A549 (cell line): Measurements from ENCODE around the gene RRP8. TPM values are rescaled to one million over a fixed set of nuclear protein-coding genes. Genes with fewer than 3 reads are reported as not detected.

Experiments
- ATAC-seq, 2 experiments: fragments of 200-7000 bp in 1 of 2; fragments of >200 bp in 1 of 2; cut with Nextera tagmentation in 1 of 2; cut with Tn5 transposase in 1 of 2; 3 replicates each; pipeline versions ENCODE4 v1.8.0 to v1.9.1; 2018 to 2020; ENCODE audit warnings: mild to moderate bottlenecking in 1 of 2, moderate library complexity in 1 of 2
- CTCF ChIA-PET: fragments of 300-600 bp; sonication (Branson Sonifier 250); formaldehyde crosslinking; extraction: SDS; loops from one replicate; lab custom pipeline; 2021; ENCODE audit warnings: antibody characterized with exemption, inconsistent platforms; lab: Yijun Ruan, JAX
- POLR2A ChIA-PET: fragments of 350-600 bp; formaldehyde crosslinking; extraction: SDS; loops from one replicate; lab custom pipeline; 2021; ENCODE audit warnings: antibody characterized with exemption, inconsistent platforms; lab: Yijun Ruan, JAX
- DNase-seq, 2 experiments: peaks; one replicate each; pipeline versions ENCODE4 v3.0.0 to v3.0.0-alpha.2; 2011 to 2016; ENCODE audit warnings: low read depth in 1 of 2, low spot score in 1 of 2
- FAIRE-seq: peaks from 2 replicates; lab custom pipeline; 2011; peaks lifted over from hg19 to GRCh38; lab: Jason Lieb, UNC
- H3K27ac ChIP-seq, 2 experiments: fragments of >200 bp; sonication (Bioruptor Twin); formaldehyde crosslinking; 3 replicates each; pipeline ENCODE4 v1.5.1; 2016 to 2017
- H3K4me1 ChIP-seq: fragments of >200 bp; sonication (Bioruptor Twin); formaldehyde crosslinking; 3 replicates; pipeline ENCODE4 v1.6.1; 2016
- H3K4me2 ChIP-seq: fragments of >200 bp; sonication (Bioruptor Twin); formaldehyde crosslinking; 3 replicates; pipeline ENCODE4 v1.6.1; 2016
- H3K4me3 ChIP-seq: fragments of >200 bp; sonication (Bioruptor Twin); formaldehyde crosslinking; 3 replicates; pipeline ENCODE4 v1.5.1; 2016
- H3K9me3 ChIP-seq: fragments of >200 bp; sonication (Bioruptor Twin); formaldehyde crosslinking; 3 replicates; pipeline ENCODE4 v1.6.1; 2016
- ATOH8 ChIP-seq: fragments of 250-450 bp; sonication (Bioruptor Pico); IDR thresholded peaks from 2 replicates; pipeline ENCODE4 v1.5.0; 2020; ENCODE audit warnings: low read depth, mild to moderate bottlenecking, moderate library complexity
- BHLHE40 ChIP-seq: IDR thresholded peaks from 2 replicates; pipeline ENCODE4 v1.6.1; 2012; ENCODE audit warnings: low read depth, low read length, inconsistent platforms
- EHMT2 ChIP-seq: fragments of 200-600 bp; sonication (generic); IDR thresholded peaks from 2 replicates; pipeline ENCODE4 v1.6.1; 2016; ENCODE audit warnings: antibody characterized with exemption, low read depth, mild to moderate bottlenecking, moderate library complexity
- GATA3 ChIP-seq: IDR thresholded peaks from 2 replicates; pipeline ENCODE4 v1.6.1; 2012; ENCODE audit warnings: borderline replicate concordance
- HEYL ChIP-seq: fragments of 250-450 bp; sonication (Bioruptor Pico); IDR thresholded peaks from 2 replicates; pipeline ENCODE4 v1.8.0; 2021; ENCODE audit warnings: mild to moderate bottlenecking, moderate library complexity
- HOXB13 ChIP-seq: fragments of 250-450 bp; sonication (Bioruptor Pico); IDR thresholded peaks from 2 replicates; pipeline ENCODE4 v1.5.0; 2020; ENCODE audit warnings: low read depth, mild to moderate bottlenecking, moderate library complexity
- HOXB5 ChIP-seq: fragments of 250-450 bp; sonication (Bioruptor Pico); IDR thresholded peaks from 2 replicates; pipeline ENCODE4 v1.5.0; 2020; ENCODE audit warnings: mild to moderate bottlenecking, moderate library complexity
- JUN ChIP-seq, 2 experiments: fragments of >200 bp; sonication (Bioruptor Twin); formaldehyde crosslinking; IDR thresholded peaks; 2 replicates in 1 of 2; 3 replicates in 1 of 2; pipeline ENCODE4 v1.6.1; 2016 to 2017
- JUNB ChIP-seq: fragments of >200 bp; sonication (Bioruptor Twin); formaldehyde crosslinking; IDR thresholded peaks from 2 replicates; pipeline ENCODE4 v1.6.1; 2016
- KDM1A ChIP-seq: fragments of 200-600 bp; sonication (generic); IDR thresholded peaks from 2 replicates; pipeline ENCODE4 v1.6.1; 2016; ENCODE audit warnings: low read depth, mild to moderate bottlenecking
- KDM5A ChIP-seq: fragments of 200-600 bp; sonication (generic); IDR thresholded peaks from 2 replicates; pipeline ENCODE4 v1.6.1; 2016; ENCODE audit warnings: antibody characterized with exemption, mild to moderate bottlenecking
- MAX ChIP-seq: IDR thresholded peaks from 2 replicates; pipeline ENCODE4 v1.6.1; 2012
- MAZ ChIP-seq: fragments of 150-350 bp; IDR thresholded peaks from 2 replicates; pipeline ENCODE4 v1.6.1; 2014; ENCODE audit warnings: antibody characterized with exemption, low read depth, low read length, borderline replicate concordance
- NFE2L2 ChIP-seq: fragments of 150-350 bp; conservative IDR thresholded peaks from 2 replicates; pipeline ENCODE4 v1.6.1; 2014; ENCODE audit warnings: low read length
- PBX3 ChIP-seq: IDR thresholded peaks from 2 replicates; pipeline ENCODE4 v1.6.1; 2012
- PHF8 ChIP-seq: fragments of 200-600 bp; sonication (generic); IDR thresholded peaks from 2 replicates; pipeline ENCODE4 v1.6.1; 2016; ENCODE audit warnings: low read depth, mild to moderate bottlenecking, antibody characterized with exemption, moderate library complexity, borderline replicate concordance
- POLR2A ChIP-seq: IDR thresholded peaks from 2 replicates; pipeline ENCODE4 v1.6.1; 2012; ENCODE audit warnings: mild to moderate bottlenecking, low read length
- RAD21 ChIP-seq, 2 experiments: fragments of >200 bp in 1 of 2; sonication (Bioruptor Twin) in 1 of 2; formaldehyde crosslinking in 1 of 2; IDR thresholded peaks in 1 of 2; conservative IDR thresholded peaks in 1 of 2; 2 replicates in 1 of 2; 3 replicates in 1 of 2; pipeline ENCODE4 v1.6.1; 2012 to 2018; ENCODE audit warnings: inconsistent platforms in 1 of 2
- RCOR1 ChIP-seq: fragments of 150-350 bp; IDR thresholded peaks from 2 replicates; pipeline ENCODE4 v1.6.1; 2014; ENCODE audit warnings: antibody characterized with exemption, low read length, low read depth
- RNF2 ChIP-seq: fragments of 200-600 bp; sonication (generic); IDR thresholded peaks from 2 replicates; pipeline ENCODE4 v1.6.1; 2016; ENCODE audit warnings: low read depth, mild to moderate bottlenecking, antibody characterized with exemption, moderate library complexity, borderline replicate concordance
- SMC3 ChIP-seq: fragments of >200 bp; sonication (Bioruptor Twin); formaldehyde crosslinking; IDR thresholded peaks from 3 replicates; pipeline ENCODE4 v1.6.1; 2018; ENCODE audit warnings: inconsistent platforms
- SREBF2 ChIP-seq: fragments of 450-650 bp; IDR thresholded peaks from 2 replicates; pipeline ENCODE4 v1.6.1; 2014; ENCODE audit warnings: mild to moderate bottlenecking, moderate library complexity
- TP53 ChIP-seq: fragments of 250-450 bp; sonication (Bioruptor Pico); IDR thresholded peaks from 2 replicates; pipeline ENCODE4 v1.5.0; 2021; ENCODE audit warnings: mild to moderate bottlenecking, moderate library complexity
- ZC3H11A ChIP-seq: fragments of 450-650 bp; IDR thresholded peaks from 2 replicates; pipeline ENCODE4 v1.6.1; 2014; ENCODE audit warnings: antibody characterized with exemption, mild to moderate bottlenecking
- ZSCAN20 ChIP-seq: fragments of 250-450 bp; sonication (Bioruptor Pico); IDR thresholded peaks from 2 replicates; pipeline ENCODE4 v1.8.0; 2022; ENCODE audit warnings: mild to moderate bottlenecking, moderate library complexity
- WGBS: methylation state at CpG from one replicate; pipeline ENCODE4 v1.1.6; 2017; ENCODE audit errors: missing lambda C conversion rate; 5-methylcytosine and 5-hydroxymethylcytosine counted together
- polyA plus RNA-seq, 4 experiments: library from polyadenylated mRNA; depleted of rRNA in 3 of 4; stranded (reverse); fragments of >200 nt; fragmentation: RNase III in 1 of 4; extraction: RNeasy Plus Mini Kit Qiagen cat#74134 plus additional on column Dnase treatment in 1 of 4; gene quantifications; 2 replicates in 3 of 4; 3 replicates in 1 of 4; pipeline ENCODE4 v1.2.3, GENCODE V29; 2011 to 2017
- TF ChIP-seq, protein P1 (sequence below): fragments of >200 bp; sonication (Bioruptor Twin); formaldehyde crosslinking; IDR thresholded peaks from 3 replicates; pipeline ENCODE4 v1.5.1; 2016
- TF ChIP-seq, protein P2 (sequence below): fragments of >200 bp; sonication (Bioruptor Twin); formaldehyde crosslinking; IDR thresholded peaks from 2 replicates; pipeline ENCODE4 v1.6.1; 2016

Gene RRP8
- polyA plus RNA-seq, 2 of the 4 experiments (the other 2 are of a cell fraction) = 14.5 to 25.9 TPM

DNA sequence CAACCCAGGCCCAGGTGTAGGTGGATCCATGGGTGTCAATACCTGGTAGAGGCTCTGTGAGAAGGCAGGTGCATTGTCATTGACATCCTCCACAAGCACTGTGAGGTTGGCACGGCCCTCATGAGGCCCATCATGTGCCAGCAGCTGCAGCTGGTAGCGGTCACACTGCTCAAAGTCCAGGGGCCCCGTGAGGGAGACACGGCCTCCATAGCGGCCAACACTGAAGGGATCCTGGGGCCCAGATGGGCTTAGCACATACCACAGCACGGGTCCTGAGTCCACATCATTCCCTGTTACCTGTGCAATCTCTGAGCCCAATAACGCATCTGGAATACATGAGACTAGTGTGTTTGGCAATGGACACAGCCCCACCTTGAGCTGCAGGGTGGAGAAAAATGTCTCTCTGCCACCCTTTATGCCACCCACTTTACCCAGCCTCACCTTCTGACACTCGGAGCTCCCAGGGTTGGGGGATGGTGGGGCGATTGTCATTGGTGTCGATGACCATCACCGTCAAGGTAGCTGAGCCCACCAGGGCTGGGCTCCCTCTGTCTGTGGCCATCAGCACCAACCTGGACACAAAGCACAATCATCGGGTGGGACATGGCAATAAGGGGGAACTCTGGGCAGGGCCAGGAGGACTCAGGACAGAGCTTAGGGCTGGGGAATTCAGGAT, 21.9 kb upstream of the RRP8 start:
- no peak overlapping the region for H3K4me3 ChIP-seq
- H3K4me1 ChIP-seq = no peaks in the 10 kb centered on the region
- H3K4me2 ChIP-seq = no peak overlapping the region
- WGBS = 59% methylated on average over 12 of the region's 12 CpGs
- DNase-seq (no peak), ATAC-seq (no peak), FAIRE-seq (no peak)
- H3K9me3 ChIP-seq = no peaks in the 10 kb centered on the region
- CTCF ChIA-PET = interaction anchor here (1.0 to 1.8 kb wide), 2 partner anchors 13 to 58 kb away, joined by 3 to 6 read pairs; partner anchors contain the start of gene MRPL17
- H3K27ac ChIP-seq = no peak overlapping the region
- POLR2A ChIA-PET = interaction anchor here (1.4 kb wide), 1 partner anchor 58 kb away, joined by 3 read pairs; the partner anchor contains the start of gene MRPL17
- no peak for TF ChIP-seq NFE2L2
- TF ChIP-seq SREBF2 = no peak
- no peak for TF ChIP-seq HOXB13
- TF ChIP-seq ZC3H11A = no peak
- TF ChIP-seq RCOR1 = no peak
- TF ChIP-seq EHMT2 = no peak
- no peak for TF ChIP-seq KDM5A
- TF ChIP-seq, protein P1, sequence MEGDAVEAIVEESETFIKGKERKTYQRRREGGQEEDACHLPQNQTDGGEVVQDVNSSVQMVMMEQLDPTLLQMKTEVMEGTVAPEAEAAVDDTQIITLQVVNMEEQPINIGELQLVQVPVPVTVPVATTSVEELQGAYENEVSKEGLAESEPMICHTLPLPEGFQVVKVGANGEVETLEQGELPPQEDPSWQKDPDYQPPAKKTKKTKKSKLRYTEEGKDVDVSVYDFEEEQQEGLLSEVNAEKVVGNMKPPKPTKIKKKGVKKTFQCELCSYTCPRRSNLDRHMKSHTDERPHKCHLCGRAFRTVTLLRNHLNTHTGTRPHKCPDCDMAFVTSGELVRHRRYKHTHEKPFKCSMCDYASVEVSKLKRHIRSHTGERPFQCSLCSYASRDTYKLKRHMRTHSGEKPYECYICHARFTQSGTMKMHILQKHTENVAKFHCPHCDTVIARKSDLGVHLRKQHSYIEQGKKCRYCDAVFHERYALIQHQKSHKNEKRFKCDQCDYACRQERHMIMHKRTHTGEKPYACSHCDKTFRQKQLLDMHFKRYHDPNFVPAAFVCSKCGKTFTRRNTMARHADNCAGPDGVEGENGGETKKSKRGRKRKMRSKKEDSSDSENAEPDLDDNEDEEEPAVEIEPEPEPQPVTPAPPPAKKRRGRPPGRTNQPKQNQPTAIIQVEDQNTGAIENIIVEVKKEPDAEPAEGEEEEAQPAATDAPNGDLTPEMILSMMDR = no peak
- TF ChIP-seq RNF2 = no peak
- TF ChIP-seq POLR2A = no peak
- TF ChIP-seq TP53 = no peak
- TF ChIP-seq, all 56 proteins: peak for 0

DNA sequence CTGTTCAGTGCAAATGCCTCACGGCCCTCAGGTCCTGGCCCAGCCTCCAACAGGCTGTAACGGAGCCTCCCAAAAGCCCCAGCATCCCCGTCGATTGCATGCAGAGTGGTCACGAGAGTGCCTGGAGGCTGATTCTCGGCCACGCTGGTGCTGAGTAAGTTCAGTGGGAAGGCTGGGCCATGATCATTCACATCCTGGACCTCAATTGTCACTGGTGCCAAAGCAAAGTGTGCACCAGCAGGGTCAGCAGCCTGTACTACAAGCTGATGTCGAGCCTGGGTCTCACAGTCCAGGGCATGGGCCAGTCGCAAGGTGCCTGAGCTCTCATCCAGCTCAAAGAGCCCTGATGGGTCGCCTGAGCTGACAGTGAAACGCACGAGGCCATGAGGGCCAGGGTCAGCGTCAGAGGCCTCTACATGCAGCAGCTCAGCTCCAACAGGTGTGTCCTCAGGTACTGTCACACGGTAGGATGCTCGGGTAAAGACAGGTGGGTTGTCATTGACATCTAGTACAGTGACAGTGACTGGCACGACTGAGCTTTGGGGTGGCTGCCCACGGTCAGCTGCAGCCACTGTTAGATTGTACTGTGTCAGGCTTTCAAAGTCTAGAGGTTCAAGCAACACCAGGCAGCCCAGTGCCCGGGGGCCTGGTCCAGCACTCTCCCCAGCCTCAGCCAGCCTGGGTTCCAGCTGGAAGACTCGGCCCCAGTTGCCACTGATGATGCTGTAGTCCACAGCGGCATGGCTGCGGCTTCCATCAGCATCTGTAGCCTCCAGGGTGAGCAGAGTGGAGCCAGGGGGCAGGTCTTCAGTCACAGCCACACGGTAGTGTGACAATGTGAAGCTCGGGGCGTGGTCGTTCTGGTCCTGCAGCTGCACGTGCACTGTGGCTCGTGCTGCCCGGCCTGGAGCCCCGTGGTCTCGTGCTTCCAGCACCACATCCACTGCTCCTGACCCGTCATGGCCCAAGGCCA, 20.3 kb upstream of the RRP8 start:
- WGBS = 50% methylated on average over 27 of the region's 31 CpGs
- Histone ChIP-seq H3K4me1 (peaks cover 5% of the 10 kb centered on the region; the same call in 2 of the 3 replicates), H3K27ac (no peak overlapping the region), H3K9me3 (no peaks in the 10 kb centered on the region), H3K4me3 (no peak overlapping the region), H3K4me2 (no peak overlapping the region)
- ATAC-seq (no peak), FAIRE-seq (no peak), DNase-seq (no peak)
- POLR2A ChIA-PET = interaction anchor here (1.0 kb wide), 1 partner anchor 12 kb away, joined by 5 read pairs; the partner anchor contains the start of gene TAF10
- CTCF ChIA-PET = interaction anchor here (0.9 to 3.8 kb wide), 5 partner anchors 11 to 82 kb away, joined by 3 to 15 read pairs (median 4); partner anchors contain the start of gene MRPL17
- no peak for TF ChIP-seq MAZ
- TF ChIP-seq KDM1A = no peak
- no peak for TF ChIP-seq RAD21 (conservative IDR thresholded peaks at IDR 0.05 in 1 of 2, IDR thresholded peaks at IDR 0.05 in 1 of 2)
- TF ChIP-seq JUNB = no peak
- no peak for TF ChIP-seq SMC3
- TF ChIP-seq HEYL = no peak
- no peak for TF ChIP-seq JUN (IDR thresholded peaks at IDR 0.05)
- TF ChIP-seq HOXB13 = no peak
- TF ChIP-seq PHF8 = no peak
- TF ChIP-seq ATOH8 = no peak
- TF ChIP-seq ZSCAN20 (CRISPR knock-in tag) = no peak
- no peak for TF ChIP-seq PBX3
- TF ChIP-seq, protein P1 = no peak
- no peak for TF ChIP-seq BHLHE40
- no peak for TF ChIP-seq MAX
- TF ChIP-seq HOXB5 (CRISPR knock-in tag) = no peak
- no peak for TF ChIP-seq GATA3
- TF ChIP-seq, protein P2, sequence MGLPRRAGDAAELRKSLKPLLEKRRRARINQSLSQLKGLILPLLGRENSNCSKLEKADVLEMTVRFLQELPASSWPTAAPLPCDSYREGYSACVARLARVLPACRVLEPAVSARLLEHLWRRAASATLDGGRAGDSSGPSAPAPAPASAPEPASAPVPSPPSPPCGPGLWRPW = no peak
